Endothelial cell of umbilical vein (primary cell): Measurements from ENCODE around the gene ADAMTSL2.

Experiments
- POLR2A ChIP-seq: IDR thresholded peaks from 2 replicates; pipeline ENCODE4 v1.6.1; 2012; ENCODE audit warnings: low read depth, mild to moderate bottlenecking, control low read depth, low read length
- TF ChIP-seq, protein P1 (sequence below): IDR thresholded peaks from 2 replicates; pipeline ENCODE4 v1.6.1; 2011; ENCODE audit not compliant: insufficient read depth, insufficient read length

DNA sequence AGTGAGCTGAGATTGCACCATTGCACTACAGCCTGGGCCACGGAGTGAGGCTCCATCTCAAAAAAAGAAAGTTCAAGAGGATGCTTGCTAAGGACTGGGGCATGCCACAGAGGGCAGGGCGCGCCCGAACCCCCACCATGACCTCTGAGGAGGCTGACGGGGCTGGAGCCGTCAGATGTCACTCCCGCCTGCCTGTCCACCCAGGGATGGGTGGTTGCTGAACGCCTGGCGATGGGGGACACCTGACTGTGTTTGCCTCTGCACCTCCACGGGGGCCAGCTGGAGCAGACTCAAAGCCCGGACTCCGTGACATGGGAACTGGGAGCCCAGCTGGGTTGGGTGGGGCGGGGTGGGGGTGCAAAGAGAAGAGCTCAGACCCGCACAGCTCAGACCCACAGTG, 31.9 kb downstream of the ADAMTSL2 start:
- TF ChIP-seq POLR2A: no peak
- TF ChIP-seq, protein P1, sequence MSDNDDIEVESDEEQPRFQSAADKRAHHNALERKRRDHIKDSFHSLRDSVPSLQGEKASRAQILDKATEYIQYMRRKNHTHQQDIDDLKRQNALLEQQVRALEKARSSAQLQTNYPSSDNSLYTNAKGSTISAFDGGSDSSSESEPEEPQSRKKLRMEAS: no peak
